GM18858 (cell line): Measurements from ENCODE around the gene FERMT1.
"Not testable (repeated sequence)": the region's sequence is repeated elsewhere in the genome, so short reads cannot be mapped to it uniquely, and the experiment has no call there.

Experiments
- ATAC-seq: cut with Tn5 transposase; IDR thresholded peaks from one replicate; pipeline ENCODE4 v1.9.1; 2021; ENCODE audit not compliant: unreplicated experiment

Gene FERMT1

DNA sequence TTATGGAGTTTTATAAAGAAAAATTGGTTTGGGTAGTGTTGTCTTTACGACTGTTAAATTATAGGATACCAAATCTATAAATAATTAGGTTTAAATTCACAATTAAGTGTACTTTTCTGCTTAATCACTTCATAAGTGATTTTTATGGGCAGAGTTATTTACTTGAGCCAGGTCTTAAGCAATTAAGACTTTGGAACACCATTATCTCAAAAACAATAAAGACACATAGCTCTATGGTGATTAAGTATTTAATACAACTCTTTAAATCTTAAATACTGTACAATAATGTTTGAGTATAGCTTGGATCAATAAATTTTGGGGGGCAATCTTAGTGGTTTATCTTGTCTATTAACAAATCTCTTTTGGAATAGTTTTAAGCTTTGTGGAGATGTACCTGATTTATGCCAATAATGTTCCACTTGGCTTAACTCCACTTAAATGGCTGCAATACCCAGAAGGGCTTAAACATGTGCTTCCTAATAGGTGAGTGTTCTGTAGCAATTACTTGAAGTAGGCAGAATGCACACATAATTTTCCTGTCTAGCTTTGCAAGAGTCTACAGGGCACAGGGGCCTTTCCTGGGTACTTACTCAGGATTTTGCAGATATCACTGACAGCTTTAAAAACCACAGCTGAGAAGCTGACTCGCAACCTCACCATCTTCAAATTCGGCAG, 7.5 kb downstream of the FERMT1 start:
- ATAC-seq, result no peak

DNA sequence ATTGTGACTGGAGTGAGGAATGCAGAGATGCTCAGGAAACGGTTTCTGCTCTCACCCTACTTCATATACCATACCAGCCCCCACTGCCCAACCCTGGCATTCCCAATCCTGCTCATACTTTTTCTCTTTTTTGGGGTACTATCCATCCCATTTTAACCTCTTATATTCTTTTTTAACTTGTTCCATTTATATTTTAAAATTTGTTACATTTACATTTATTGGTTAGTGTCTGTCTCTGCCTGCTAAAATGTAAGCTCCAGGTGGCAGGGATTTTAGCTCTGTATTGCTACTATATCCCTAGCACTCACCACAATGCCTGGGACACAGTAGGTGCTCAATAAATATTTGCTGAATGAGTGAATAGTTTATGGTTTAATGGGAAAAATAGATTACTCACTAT, 8.1 kb downstream of the FERMT1 start:
- no peak for ATAC-seq

DNA sequence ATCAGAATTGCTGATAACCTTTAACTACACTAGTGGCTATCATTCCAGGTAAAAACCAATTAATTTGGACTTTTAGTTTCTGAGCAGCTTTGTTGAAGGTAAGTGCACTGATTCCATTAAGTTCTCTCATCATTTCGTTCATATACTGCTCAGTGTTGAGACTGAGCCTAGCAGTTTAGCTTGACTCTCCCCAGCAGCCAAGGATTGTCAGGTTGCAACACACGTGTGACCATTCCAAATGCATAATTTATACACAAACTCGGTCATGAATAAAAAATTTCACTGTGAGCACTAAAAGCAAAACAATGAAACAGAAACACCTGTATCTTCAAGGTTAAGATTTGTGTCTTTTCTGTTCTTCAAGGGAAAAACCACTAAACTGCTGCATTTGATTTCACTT, 8.9 kb downstream of the FERMT1 start:
- no peak for ATAC-seq

DNA sequence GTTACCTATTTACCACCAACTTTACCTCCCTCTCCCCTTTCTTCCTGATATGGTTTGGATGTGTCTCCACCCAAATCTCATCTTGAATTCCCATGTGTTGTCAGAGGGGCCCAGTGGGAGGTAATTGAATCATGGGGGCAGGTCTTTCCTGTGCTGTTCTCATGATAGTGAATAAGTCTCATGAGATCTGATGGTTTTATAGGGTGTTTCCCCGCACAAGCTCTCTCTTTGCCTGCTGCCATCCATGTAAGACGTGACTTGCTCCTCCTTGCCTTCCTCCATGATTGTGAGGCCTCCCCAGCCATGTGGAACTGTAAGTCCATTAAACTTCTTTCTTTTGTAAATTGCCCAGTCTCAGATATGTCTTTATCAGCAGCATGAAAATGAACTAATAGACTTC, 9.9 kb downstream of the FERMT1 start:
- ATAC-seq, result not testable (repeated sequence)

DNA sequence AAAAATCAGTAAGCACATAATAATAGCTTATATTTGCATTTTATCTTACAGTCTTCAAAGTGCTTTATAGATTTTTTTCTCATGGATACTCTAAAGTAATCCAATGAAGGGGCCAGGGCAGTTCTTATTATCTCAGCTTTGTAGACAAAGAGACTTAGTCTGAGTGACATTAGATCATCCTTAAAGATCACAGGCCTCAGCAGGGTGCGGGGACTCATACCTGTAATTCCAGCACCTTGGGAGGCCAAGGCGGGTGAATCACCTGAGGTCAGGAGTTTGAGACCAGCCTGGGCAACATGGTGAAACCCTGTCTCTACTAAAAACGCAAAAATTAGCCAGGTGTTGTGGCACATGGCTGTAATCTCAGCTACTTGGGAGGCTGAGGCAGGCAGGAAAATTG, 14.5 kb downstream of the FERMT1 start:
- ATAC-seq, result no peak

DNA sequence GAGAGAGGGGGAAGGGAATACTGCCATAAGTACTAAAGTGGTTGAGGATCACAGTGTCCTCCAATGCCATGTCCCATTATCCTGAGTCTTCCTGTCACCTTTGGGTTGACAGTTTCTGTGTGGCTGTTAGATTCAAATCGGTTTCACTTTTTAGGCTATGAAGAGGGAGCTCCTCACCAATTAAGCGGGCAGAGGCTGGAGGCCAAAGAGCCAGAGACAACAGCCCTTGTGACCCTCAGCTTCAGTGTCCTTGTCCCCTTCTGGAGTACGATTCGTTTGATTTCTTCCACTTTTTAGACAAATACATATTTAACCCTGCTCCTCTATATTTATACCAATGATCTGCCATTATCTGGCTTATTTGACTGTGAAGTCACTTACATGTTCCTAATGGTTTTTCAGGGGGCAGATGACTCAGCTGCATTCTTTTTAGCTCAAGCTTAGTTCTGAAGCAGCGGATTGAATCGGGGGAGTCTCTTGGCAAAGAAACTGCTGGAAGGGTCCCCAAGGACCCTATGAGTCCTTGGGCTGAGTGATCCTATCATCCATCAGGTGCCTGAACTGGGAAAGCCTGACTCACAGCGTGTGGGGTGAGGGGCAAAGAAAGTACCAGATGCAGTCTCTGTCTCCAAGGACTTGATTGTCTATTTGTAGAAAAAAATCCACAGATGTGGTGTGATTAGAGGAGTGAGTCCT, 18.2 kb downstream of the FERMT1 start:
- no peak for ATAC-seq

DNA sequence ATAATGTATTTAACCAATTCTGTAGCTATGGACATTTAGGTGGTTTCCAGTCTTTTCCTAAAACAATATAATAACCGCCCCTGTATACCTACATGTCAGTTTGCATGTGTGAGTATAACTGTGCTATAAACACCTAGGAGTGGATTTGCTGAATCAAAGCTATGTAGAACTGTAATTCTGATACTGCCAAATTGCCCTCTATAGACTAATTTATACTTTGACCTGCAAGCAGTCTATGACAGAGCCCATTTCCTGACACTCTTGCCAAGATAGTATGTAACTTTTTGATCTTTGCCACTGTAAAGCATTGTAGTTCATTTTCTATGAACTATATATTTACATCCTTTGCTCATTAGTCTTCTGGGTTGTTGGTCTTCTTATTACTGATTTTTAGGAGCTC, 19.5 kb downstream of the FERMT1 start:
- ATAC-seq, result no peak

DNA sequence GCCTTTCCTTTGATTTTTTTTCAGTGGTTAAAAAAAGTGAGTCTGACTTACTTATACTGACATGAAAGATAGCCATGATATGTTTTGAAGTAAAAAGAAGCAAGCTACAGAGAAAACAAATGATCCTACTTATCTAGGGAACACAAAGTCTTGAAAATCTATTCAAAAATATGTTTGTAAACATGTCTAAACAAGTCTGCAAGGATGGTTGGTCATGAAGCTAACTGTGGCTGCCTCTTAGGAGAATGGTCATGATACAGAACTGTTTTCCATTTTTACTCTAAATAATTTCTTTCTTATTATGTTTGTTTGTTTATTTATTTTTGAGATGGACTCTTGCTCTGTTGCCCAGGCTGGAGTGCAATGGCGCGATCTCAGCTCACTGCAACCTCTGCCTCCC, 21.5 kb downstream of the FERMT1 start:
- no peak for ATAC-seq

DNA sequence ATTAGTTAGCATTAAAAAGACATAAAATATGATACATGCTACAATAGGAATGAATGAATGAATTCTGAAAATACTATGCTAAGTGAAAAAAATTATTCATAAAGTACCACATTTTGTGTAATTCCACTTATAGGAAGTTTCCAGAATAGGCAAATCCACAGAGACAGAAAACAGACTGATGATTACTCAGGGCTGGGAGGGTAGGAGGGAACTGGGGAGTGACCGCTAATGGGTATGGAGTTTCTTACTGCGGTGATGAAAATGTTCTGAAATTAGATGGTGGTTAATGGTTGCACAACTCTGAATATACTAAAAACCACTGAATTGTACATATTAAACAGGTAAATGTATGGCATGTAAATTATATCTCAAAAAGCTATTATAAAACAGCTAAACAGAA, 22.6 kb downstream of the FERMT1 start:
- ATAC-seq, result no peak

DNA sequence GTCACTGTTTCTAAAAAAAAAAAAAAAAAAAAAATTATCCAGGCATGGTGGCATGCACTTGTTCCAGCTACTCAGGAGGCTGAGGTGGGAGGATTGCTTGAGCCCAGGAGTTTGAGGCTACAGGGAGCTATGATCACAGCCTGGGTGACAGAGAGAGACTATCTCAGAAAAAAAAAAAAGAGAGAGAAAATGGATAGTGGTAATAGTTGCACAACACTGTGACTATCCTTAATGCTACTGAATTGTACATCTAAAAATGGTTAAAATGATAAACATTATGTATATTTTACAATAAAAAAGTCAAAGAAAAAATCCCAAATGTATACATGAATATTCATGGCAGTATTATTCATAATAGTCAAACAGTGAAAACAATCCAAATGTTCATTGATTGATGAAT, 23.0 kb downstream of the FERMT1 start:
- no peak for ATAC-seq

DNA sequence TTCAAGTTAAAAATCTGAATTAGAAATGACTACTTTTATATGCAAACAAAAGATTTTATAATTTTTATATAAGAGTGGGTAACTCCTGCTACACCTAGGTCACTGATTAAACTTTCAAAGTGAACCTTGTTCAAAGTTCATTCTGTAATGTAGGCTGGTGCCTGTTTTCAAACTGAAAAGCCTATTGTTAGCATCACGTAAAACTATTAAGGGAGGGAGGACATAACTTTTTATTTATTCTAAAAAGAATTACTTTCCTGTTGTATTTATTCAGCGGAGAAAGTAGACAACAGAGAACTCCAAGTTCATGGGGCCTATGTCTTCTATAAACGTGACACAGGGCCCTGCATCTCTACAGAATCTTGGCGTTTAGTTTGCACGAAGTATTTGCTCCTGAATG, 27.4 kb downstream of the FERMT1 start:
- ATAC-seq, result no peak

DNA sequence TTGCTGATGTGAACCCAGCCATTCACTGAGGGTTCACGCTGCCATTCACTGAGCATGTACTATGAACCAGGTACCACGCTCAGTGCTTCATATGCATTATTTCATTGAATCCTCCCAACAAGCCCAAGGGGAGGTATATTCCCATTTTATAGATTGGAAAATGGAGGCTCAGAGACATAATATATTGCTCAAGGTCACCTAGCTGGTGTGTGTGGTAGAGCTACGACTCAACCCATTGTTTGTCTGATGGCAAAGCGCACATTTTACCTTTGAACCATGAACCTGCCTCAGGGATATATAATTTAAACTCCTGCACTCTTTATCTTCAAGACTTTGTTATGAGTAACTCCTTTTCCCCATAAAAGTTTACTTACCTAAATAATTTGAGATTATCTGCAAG, 28.3 kb downstream of the FERMT1 start:
- ATAC-seq, result no peak

DNA sequence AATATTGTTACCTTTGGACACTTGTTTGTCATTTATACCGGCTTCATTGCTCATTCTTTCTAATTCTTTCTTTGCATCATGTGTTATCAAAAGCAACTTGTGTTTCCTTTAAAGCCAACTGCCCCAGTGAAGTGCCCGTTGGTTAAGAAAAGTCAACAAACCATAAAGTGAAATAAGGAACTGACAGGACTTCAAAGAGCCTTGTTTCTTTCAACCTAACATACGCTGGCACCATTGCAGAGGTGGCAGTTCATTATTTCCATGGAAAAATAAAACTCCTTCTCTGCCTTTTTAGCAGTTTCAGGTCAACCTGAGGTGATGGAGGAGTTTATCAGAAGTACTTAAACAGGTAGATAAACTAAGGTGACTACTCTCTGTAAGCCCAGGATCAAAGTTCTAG, 28.8 kb downstream of the FERMT1 start:
- no peak for ATAC-seq

DNA sequence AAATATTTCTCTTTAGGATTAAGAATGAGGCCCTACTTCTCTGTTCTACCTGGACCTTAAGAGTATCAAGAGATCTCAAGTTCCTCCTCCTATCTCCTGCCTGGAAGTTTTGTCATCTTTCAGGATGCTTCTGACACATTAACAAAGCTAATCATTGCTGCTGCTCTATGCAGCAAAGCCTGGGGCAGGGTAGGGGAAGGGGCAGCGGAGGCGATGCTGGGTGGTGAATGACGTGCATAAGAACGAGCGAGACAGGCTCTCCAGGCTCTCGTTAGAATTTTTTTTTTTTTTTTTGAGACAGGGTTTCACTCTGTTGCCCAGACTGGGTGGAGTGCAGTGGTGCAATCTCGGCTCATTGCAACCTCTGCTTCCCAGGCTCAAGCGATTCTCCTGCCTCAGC, 31.2 kb downstream of the FERMT1 start:
- ATAC-seq, result no peak

DNA sequence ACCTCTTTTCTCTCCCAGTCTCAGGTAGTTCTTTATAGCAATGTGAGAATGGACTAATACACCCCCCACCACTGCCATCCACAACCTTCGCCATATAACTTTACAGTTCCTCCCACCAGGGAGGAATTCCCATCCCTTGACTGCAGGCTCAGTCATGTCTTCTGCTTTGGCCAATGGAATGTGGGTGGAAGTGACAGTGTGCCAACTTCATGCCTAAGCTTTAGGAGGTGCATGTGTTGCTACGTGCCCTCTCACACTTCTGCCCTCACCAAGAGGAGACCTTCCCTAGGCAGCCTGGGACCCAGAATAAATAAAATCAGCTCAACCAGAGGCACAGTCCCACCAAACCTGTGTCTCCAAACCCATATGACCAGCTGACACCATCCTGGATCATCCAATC, 36.0 kb downstream of the FERMT1 start:
- no peak for ATAC-seq

DNA sequence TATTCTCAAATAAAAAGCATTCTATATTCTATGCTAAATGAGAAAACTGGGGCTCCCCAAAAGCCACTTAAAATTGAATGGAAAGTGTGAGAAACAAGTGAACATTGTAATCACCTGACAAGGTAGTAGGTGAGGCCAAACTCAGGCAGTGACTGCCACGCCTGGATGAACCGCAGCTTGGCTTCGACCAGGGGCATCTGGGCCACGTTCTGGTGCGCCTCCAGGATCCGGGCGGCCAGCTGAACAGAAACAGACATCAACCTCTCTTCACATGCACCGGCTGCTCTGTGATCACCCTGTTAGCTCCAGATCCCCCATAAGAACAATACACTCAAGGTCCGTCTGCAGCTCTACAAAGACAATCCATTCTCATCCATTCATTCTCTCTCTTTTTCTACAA, 38.9 kb downstream of the FERMT1 start:
- no peak for ATAC-seq

DNA sequence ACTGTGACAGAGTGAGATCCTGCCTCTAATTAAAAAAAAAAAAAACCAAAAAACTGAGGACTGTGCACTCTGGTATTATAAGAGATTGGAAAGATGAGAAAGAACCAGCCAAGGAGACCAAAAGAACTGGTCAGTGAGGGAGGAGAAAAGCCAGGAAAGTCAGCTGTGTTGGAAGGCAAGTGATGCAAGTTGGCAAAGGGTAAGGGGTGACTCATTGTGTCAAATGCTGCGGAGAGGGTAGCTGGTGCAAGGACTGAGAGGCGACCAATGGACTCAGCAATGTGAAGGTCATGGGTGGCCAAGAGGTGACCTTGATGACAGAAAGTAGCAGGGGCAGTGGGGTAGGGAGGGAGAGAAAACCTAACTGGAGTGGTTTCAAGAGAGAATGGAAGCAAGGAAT, 41.6 kb downstream of the FERMT1 start:
- ATAC-seq, result no peak

DNA sequence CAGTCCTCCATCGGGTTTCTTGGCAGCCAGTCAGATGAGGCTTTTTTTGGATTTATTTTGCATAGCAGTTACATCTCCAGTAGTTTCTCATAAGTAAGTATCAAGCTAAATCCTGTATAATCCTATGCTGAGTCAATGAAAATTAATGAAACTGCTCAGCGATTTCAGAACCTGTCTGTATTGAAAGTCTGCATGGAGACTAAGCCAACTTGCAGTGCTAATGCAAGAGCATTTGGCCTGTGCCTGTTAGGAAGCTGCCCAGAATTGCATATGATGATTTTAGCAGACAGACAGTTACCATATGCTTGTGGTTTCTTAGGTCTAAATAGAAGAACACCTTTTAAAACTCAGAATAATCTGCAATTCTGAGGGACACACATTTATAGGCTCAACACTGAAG, 43.8 kb downstream of the FERMT1 start:
- ATAC-seq, result no peak

DNA sequence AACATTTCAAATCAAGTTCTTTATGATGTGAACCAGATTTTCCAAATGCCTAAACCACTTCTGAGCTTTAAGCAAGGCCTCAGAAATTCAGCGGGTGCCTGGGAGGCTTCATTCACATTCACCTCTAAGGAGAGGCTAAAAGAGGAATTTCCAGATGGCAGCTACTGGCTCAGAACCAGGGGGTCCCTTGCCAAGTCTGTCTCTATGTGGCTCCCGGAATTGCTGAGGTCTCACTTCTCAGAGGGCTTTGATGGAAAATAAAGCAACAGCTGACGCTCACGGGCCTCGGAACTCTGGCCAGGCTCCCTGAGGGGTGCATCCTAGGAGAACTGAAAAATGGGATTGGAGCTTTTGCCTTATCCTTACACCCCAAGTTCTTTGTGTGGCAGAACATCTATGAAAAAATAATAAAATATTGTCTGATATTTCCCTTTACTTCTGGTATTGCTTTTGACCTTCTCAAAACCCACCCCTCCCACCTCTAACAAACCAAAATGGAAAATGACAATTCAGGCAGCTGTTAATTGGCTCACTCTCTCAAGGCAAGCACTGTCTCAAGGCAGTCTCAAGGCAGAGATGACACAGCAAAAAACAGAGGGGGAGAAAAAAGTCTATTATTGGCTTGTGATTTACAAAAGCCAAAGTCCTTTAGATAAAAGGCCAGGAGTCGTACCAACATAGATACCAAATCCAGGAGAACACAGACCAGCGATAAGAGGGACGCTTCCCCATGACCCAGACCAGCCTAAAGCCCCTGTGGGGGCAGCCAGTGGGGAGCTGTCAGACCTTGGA, 47.2 kb downstream of the FERMT1 start:
- ATAC-seq, result no peak

DNA sequence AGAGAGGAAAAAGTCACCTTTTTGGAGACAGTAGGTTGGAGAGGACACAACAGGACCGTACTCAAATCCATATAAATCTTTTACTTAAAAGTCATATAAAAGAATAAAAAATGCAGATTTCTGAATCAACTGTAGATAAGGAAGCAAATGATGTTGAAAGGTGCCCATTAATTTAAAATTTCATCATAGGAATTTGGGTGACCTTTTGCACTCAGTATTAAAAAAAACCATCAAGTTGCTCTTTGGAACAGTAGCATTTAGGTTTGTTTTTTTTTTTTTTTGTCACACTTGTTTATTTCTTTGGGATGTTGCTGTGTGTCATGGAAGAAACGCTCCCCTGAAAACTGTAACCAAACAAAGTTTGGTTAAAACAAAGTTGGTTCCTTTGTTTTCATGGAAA, 48.0 kb downstream of the FERMT1 start:
- no peak for ATAC-seq

DNA sequence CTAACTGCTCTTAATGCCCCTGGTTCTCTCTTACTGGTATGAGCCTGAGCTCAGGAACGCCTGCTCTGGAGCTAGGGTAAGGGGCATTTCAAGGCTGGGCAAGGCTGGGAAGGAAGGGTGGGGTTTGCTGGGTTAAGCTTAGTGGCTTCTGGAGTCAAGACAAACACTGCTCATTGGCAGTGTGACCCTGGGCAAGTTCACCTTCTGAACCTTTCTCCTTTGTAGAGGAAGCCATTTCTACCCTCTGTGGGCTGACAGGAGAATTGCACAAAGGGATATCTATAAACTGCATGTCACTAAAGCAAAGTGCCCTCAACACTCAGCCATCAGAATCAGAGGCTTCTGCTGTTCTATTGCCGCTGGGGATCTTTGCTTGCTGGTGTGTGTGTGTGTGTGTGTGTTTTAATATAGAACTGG, 48.7 kb downstream of the FERMT1 start:
- ATAC-seq, result no peak
